A172 (cell line): Measurements from ENCODE around the gene CCHCR1. TPM values are rescaled to one million over a fixed set of nuclear protein-coding genes. Genes with fewer than 3 reads are reported as not detected.
"Not testable (repeated sequence)": the region's sequence is repeated elsewhere in the genome, so short reads cannot be mapped to it uniquely, and the experiment has no call there.

Experiments
- DNase-seq: peaks from one replicate; pipeline ENCODE4 v3.0.0-alpha.2; 2015; ENCODE audit warnings: low spot score
- total RNA-seq: library from RNA; depleted of rRNA; stranded (reverse); fragments of >200 nt; shearing (Covaris generic); gene quantifications from 2 replicates; pipeline ENCODE4 v1.2.3, GENCODE V29; 2014

The CCHCR1 gene
- total RNA-seq, 1 experiment from 2014 or later, result 18.9 TPM

DNA sequence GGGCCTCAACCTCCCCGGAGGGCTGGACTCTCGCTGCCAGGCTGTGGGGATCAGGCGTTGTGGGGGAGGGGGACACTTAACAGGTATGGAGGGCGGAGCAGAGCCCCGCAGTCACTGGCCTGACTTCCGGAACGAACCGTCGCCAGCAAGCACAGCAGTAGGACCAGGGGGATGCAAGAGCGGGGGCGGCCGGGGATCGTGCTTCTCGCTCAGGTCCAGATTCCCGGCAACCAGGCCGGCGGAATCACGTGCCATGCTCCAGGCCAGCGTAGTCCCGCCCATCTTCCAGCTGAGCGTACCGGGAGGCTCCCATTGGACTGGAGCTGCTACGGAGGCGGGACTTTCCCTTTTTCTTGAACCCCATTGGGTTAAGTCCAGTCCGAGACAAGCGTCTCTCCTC lies 22.9 kb upstream of the CCHCR1 start:
- DNase-seq, result peak; percentile 66

DNA sequence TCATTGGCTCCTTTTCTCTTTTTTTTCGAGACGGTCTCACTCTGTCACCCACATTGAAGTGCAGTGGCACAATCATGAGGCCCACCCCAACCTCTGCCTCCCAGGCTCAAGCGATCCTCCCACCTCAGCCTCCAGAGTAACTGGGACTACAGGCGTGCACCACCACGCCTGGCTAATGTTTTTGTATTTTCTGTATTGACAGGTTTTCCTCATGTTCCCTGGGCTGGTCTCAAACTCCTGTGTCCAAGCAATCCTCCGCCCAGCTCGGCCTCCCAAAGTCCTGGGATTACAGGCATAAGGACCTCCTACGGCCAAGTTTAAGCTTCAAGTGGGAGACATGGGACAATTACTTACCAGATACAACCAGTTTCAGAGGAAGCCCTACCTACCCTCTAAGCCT lies 22.3 kb upstream of the CCHCR1 start:
- DNase-seq, result no peak

DNA sequence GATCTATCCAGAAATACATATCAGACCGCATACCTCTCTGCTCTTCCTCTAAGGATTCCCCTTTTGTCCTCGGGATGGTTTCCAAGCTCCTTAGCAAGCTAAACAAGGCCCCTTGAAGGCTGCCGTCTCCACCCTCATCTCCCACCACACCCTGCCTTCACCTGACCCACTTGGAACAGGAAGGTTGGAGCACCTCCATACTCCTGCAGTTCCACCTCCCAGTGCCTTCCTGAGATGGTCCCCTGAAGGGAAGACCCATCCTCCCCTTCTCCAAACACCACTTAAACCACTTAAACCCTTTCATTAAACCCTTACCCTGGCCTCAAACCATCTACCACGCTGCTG lies 21.4 kb upstream of the CCHCR1 start:
- DNase-seq, result no peak

DNA sequence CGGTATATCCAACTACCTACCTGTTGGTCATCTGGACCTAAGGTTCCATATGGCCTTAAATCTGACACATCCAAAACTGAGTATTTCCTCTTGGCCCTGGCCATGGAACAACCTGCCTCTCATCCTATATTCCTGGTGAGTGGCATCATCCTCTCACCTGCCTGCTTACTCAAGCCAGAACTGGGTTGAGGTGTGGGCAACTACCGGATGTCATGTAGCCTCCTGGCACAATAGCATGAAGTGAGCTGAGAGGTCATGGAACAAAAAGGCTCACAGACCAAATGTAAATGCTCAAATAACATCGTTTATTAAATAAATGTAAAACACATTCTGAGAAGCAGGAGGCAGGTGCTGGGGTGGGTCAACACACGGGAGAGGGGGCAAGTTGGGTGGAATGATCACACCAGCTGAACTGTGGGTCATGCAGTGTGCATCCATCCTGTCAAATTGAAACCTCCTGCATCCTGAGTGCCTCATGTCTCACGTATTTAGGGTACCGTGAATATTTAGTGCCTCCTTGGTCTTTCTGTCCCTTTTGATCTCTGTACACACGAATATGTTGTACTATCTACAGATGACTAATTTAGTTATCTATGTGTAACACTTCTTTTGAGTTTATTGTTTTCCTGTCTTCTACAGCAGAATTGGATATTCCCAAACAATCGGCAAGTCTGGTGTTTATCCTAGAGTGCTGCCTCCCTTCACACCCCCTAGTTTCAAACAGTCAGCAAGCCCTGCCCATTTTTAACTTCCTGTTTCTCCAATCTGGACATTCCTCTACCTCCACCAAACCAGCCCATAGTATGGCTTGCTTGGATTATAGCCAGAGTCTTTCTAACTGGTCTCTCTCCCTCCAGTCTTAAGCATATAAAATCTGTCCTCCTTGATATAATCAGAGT lies 20.8 kb upstream of the CCHCR1 start:
- DNase-seq, result no peak

DNA sequence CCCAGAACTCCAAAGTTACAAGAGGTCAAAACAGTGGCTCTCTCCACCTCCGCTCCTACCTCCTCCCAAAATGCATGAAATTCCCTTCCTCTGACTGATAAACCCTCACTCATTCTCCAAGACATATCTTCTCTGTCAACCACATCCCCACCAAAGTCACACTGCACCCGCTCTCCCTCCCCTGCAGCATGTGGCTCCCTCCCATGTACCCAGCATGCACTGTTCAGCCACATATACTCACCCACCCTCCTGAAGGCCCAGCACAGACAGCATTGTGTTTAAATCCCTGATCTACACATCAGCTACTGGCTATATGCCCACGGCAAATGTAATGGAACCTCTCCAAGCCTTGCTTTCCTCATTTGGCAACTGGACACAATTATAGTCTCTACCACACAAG lies 18.4 kb upstream of the CCHCR1 start:
- DNase-seq, result peak; percentile 73

DNA sequence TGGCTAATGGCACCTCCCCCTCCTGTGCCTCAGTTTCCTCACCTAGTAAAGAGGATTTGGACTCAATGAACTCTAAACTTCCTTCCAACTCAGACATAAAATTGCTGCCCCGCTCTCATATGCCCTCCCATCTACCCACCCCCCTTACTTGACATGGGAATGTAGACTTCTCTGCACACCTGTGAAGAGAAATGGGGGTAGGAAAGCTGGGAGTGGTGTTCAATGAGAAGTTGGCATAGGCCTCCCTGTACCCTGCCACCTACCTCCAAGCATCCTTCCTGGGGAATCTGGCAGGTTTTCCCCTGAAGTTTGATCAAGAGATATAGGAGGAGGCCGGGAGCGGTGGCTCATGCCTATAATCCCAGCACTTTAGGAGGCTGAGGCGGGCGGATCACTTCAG lies 16.8 kb upstream of the CCHCR1 start:
- no peak for DNase-seq

DNA sequence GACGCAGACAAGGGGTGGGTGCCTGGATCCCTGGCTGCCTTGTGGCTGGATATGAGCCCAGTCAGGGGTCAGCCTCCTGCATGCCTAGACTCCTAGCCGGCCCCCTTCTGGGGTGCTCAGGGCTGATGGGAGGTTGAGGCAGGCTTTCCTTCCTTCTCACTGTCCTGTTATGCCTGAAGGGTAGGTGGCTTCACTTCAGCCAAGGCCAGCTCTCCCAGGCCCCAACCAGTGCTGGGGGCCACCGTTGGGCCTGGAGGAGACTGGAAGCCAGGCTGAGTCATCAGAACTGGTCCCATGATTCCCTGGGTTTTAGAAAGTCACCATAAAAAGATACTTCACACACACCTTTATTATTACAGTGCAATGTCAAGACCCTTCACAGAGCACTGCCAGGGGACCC lies 15.8 kb upstream of the CCHCR1 start:
- DNase-seq, result no peak

DNA sequence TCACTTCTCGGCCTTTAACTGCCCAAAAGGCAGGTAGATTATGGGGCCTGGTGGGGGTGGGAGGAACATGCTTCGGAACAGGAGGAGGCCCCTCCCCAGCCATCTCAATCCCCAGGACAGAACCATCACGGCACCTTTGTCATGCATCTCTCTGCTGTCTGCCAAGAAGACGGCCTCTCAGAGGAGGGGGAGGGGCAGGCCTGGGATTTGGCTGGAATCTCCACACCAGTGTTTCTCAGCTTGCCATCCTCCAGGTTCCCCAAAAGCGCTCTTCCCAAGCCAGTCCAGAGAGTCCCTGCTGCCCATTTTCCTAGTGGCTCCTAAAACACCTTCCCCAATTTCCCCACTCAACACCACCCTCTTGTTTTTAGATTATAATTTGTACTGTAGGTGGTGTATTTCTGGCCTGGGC lies 15.4 kb upstream of the CCHCR1 start:
- no peak for DNase-seq

DNA sequence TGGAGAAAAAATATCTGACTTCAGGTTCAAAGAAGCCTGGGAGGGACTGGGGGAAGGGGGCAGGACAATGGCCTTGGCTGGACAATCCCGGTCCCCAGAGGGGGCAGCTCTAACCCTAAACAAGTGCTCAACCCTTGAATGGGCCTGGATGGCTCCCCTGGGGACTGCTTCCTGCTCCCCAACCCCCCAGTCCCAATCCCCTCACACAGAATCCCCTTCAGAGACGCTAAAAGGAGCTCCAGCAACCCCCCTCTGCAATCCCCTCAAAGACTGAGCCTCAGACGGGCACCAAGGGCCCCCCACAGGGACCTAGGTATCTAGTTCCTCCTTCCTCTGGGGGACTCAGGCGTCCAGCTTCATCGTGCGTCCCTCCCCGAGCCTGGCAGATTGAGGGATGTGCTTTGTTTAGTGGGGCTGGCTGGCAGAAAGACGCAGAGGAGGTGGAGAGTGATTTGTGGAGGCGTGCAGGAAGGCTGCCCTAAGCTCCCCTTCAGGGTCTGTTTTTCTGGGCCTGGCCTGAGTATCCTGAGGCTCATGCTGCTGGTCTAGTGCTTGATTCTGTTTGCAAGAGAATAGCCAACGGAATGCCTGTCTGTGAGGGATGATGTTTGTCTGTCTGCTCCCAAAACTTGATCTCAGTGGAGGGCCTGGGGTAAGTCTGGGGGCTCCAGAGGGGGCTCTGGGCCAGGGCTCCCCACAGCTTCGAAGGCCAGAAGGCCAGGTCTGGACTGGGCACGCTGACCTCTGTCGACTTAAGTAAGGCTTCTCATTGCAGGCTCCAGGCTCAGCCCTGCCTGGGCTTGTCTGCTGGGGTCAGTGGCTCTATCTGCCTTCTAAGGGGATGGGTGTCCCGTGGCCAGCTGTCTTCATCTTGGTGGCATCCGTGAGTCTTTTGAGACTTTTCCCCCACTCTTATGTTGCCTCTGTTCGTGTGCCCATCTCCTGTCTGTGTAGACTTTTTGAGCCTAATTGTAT lies 14.6 kb upstream of the CCHCR1 start:
- DNase-seq, result no peak

DNA sequence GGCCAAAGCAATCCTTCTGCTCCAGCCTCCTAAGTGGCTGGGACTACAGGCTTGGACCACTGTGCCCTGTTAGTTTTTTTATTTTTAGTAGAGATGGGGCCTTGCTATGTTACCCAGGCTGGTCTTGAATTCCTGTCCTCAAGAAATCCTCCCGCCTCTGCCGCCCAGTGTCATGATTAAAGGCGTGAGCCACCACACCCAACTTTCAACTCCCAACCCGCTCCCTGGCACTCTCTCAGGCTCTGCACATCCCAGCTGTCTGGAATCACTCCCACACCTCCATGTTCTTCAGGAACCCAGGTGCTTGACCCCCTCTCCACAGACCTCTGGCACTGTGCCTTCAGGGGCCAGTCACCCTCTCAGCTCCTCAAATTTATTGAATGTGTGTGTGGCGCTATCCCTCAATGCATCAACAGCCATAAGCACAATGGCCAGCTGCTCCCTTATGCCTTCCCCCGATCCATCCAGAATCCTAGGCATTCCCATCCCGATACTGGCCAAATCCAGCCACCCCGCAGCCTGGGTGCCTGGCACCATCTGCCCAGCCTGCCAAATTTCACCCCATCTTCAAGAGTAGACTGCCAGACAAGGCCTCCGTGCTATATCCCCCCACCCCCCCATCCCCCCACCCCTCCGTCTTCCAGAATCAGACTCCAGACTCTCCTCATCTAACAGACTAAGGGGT lies 13.5 kb upstream of the CCHCR1 start:
- no peak for DNase-seq

DNA sequence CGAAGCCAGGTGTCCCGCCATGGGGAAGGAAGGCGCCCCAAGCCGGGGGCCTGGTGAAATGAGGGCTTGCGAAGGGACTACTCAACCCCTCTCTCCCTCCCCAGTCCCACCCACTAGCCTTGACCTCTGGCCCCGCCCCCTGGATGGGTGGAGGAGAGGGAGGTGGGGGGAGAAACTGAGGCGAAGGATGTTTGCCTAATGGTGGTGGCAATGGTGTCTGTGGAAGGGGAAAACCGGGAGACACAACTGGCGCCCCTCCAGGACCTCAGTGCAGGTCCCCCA lies 12.9 kb upstream of the CCHCR1 start, which contains the start of gene POU5F1:
Gene POU5F1, minus strand, starts transcription at position 83 of the 282 bp plus-strand sequence. Its CDS starts 62 bp downstream, at position 21.
- DNase-seq, result no peak

DNA sequence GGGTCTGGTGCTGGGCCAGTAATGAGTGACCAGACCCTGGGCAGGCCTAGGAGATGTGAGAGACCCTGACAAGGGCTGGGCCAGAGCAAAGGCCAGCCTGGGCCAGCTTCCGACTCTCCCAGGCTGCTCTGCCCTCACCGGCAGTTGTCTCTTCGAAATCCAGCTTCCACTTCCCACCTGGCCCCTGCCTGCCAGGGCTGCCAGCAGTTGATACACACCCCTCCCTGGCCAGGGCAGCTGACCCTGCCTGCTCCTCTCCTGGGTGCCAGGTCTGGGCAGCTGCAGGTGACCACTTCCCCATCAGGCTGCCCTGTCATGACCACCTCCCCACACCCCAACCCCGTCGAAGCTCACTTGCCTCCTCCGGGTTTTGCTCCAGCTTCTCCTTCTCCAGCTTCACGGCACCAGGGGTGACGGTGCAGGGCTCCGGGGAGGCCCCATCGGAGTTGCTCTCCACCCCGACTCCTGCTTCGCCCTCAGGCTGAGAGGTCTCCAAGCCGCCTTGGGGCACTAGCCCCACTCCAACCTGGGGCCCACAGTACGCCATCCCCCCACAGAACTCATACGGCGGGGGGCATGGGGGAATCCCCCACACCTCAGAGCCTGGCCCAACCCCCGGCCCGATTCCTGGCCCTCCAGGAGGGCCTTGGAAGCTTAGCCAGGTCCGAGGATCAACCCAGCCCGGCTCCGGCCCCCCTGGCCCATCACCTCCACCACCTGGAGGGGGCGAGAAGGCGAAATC lies 12.4 kb upstream of the CCHCR1 start:
- not testable (repeated sequence) for DNase-seq

DNA sequence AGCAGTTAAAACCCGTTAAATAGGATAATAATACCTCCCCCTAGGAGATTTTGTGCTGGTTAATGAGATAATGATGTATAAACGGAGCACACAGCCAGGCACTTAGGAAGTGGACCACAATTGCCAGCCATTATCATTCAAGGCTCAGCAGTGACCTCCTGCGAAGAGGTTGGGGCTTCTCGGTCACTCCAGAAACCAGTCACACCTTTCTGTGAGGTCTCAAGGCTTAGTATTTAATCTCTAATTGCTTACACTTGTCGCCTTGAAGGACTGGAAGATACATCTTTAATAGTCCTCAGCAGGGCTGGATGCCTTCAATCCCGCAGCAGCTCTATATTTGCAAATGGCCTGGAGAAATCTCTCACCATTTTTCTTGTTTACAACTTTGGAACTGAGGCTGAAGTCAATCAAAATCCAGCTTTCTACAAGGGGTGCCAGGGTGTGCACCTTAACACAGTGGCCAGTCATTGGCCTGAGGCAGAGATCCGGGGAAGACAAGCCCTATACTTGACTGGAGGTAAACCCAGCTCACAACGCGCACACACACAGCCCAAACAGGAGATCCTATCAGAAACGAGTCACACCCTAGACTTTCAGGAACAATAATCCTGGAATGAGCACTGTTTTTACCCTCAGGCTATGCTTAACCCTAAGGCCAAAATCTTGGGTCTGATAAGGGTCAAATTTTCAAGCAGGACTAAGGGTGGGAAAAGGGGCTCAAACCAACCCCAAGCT lies 11.7 kb upstream of the CCHCR1 start:
- no peak for DNase-seq

DNA sequence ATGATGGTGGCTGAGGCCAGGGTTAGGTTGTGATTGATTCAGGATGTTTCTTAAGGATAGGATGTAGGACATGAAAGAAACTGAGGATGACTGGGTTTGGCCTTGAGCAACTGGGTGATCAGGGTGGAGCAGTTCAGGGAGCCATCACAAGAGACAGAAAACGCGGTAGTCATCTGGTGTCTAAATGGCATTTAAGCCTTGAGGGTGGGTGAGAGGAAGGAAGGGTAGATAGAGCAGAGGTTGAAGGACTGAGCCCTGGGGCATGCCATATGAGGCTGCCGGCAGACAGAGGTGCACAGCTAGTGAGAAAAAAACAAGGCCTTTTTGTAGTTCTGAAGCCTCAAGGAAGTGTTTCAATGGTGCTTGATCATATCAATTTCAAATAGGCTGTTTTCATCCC lies 11.0 kb upstream of the CCHCR1 start:
- DNase-seq, result no peak

DNA sequence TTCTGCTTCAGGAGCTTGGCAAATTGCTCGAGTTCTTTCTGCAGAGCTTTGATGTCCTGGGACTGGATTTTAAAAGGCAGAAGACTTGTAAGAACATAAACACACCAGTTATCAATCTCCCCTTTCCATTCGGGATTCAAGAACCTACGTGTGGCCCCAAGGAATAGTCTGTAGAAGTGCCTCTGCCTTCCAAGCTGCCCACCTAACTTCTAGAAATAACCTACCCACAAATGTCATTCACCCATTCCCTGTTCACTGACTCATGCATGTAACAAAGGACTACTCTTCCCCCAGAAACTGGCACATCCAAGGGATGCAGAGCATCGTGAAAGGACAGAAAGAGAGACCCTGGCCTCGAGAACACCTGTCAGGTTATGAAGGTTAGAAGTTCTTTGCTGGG lies 8.4 kb upstream of the CCHCR1 start:
- no peak for DNase-seq

DNA sequence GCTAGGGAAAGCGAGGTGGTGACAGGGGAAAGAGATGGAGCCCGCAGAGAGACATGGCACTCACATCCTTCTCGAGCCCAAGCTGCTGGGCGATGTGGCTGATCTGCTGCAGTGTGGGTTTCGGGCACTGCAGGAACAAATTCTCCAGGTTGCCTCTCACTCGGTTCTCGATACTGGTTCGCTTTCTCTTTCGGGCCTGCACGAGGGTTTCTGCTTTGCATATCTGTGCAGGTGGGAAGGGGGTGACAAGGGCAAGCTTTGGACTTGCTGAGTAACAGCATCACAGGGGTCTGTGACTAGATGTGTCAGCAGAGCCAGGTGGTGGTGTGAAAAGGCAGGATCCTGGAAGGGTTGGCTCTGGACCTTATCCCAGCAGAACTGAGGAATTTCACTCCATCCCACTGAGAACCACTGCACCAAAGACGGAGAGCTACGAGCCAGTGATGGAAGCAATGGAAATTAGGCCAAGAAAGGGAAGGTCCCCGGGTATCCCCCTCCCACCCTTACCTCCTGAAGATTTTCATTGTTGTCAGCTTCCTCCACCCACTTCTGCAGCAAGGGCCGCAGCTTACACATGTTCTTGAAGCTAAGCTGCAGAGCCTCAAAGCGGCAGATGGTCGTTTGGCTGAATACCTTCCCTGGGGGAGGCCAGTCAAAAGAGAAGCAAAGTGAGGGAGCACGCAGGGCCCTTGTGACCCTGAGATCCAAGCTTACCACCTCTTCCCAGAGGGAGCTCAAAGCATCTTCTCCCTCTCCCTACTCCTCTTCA lies 7.6 kb upstream of the CCHCR1 start:
- not testable (repeated sequence) for DNase-seq

DNA sequence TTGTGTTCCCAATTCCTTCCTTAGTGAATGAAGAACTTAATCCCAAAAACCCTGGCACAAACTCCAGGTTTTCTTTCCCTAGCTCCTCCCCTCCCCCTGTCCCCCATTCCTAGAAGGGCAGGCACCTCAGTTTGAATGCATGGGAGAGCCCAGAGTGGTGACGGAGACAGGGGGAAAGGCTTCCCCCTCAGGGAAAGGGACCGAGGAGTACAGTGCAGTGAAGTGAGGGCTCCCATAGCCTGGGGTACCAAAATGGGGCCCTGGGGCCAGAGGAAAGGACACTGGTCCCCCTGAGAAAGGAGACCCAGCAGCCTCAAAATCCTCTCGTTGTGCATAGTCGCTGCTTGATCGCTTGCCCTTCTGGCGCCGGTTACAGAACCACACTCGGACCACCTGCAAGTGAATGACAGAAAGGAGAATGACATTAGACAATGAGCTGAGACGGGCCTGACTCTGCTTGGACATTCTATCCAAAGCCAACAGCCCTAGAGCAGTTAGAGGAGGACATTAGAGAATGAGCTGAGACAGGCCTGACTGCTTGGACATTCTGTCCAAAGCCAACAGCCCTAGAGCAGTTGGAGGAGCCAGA lies 7.0 kb upstream of the CCHCR1 start:
- DNase-seq, result not testable (repeated sequence)

DNA sequence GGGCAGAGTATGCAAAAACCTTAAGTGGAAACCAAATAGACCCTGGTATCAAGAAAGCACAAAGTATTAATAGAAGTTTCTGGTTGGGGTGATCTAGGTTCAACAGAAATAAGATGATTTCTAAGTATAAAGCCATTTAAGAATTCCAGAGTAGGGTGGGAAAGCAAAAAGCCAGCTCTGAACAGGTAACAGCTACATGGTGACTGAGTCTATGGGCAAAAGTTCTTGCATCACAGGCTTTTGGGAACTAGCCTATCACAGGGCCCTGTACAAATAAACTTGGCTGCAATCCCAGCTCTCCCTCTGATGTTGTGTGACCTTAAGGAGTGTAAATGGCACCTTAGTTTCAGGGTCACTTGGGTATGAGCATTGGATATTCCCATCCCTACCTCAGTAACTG lies 6.3 kb upstream of the CCHCR1 start:
- DNase-seq, result no peak

DNA sequence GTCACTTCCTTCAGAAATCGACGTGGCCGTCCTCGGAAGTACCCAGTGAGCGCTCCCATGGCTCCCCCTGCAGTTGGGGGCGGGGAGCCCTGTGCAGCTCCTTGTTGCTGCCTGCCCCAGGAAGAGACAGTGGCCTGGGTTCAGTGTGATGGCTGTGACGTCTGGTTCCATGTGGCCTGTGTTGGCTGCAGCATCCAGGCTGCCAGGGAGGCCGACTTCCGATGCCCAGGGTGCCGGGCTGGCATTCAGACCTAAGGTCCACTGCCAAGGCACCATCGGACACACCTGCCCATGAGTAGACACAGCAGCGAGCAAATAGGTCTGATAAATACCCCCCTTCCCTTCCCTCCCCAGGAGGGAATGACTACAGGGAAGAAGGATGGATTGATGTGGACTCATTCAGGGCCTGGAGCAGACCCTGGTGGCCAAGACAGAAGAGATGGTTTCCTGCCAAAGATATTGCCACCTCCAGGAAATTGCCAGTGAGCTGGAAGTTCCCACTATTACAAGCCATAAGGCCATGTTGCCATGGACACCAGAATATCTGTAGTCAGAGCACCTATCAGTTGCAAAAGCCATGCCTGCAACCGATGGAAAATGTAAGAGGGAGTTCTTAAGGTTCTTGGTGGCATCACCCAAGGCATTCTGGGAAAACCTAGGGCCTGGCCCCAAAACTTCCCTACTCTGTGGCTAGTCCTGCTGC lies 5.0 kb upstream of the CCHCR1 start:
- no peak for DNase-seq
